H9 (cell line): Measurements from ENCODE around the gene ONECUT1. TPM values are rescaled to one million over a fixed set of nuclear protein-coding genes. Genes with fewer than 3 reads are reported as not detected.

ENCODE experiments used
- DNase-seq: peaks from one replicate; pipeline ENCODE4 v3.0.0-alpha.2; 2017
- H2AFZ ChIP-seq: one replicate; pipeline ENCODE4 v1.6.1; 2013; ENCODE audit warnings: mild to moderate bottlenecking, low read length, control low read depth, moderate library complexity
- H2AK5ac ChIP-seq: 2 replicates; pipeline ENCODE4 v1.6.1; 2013; ENCODE audit warnings: low read length, control low read depth, mixed read lengths; ENCODE audit not compliant: insufficient read length
- H2BK120ac ChIP-seq: one replicate; pipeline ENCODE4 v1.6.1; 2013; ENCODE audit warnings: low read depth, mild to moderate bottlenecking, low read length, control low read depth, inconsistent platforms; ENCODE audit not compliant: poor library complexity, severe bottlenecking
- H2BK12ac ChIP-seq: 2 replicates; pipeline ENCODE4 v1.6.1; 2013; ENCODE audit warnings: low read length, control low read depth, mixed read lengths, low read depth; ENCODE audit not compliant: insufficient read length
- H2BK15ac ChIP-seq: 2 replicates; pipeline ENCODE4 v1.6.1; 2013; ENCODE audit warnings: low read depth, low read length, control low read depth
- H2BK20ac ChIP-seq: one replicate; pipeline ENCODE4 v1.6.1; 2013; ENCODE audit warnings: low read depth, mild to moderate bottlenecking, low read length, control low read depth, inconsistent platforms; ENCODE audit not compliant: poor library complexity, severe bottlenecking
- H2BK5ac ChIP-seq: 2 replicates; pipeline ENCODE4 v1.6.1; 2013; ENCODE audit warnings: low read length, control low read depth, mixed read lengths; ENCODE audit not compliant: insufficient read length
- H3K14ac ChIP-seq: 2 replicates; pipeline ENCODE4 v1.6.1; 2013; ENCODE audit warnings: low read length, control low read depth; ENCODE audit not compliant: insufficient read depth
- H3K18ac ChIP-seq: 2 replicates; pipeline ENCODE4 v1.6.1; 2013; ENCODE audit warnings: low read depth, mild to moderate bottlenecking, mixed read lengths, low read length, control low read depth; ENCODE audit not compliant: insufficient read length
- H3K23ac ChIP-seq: 2 replicates; pipeline ENCODE4 v1.6.1; 2013; ENCODE audit warnings: low read length, control low read depth, mixed read lengths, low read depth; ENCODE audit not compliant: insufficient read length
- H3K23me2 ChIP-seq: 2 replicates; pipeline ENCODE4 v1.6.1; 2013; ENCODE audit warnings: low read depth, mild to moderate bottlenecking, mixed read lengths, low read length, control low read depth; ENCODE audit not compliant: insufficient read length, poor library complexity, severe bottlenecking
- H3K27ac ChIP-seq: 2 replicates; pipeline ENCODE4 v1.5.1; 2013; ENCODE audit warnings: low read length, control low read depth, mixed read lengths, low read depth; ENCODE audit not compliant: insufficient read length
- H3K27me3 ChIP-seq: 2 replicates; pipeline ENCODE4 v1.6.1; 2013; ENCODE audit warnings: low read length, control low read depth, inconsistent platforms; ENCODE audit not compliant: insufficient read depth
- H3K4ac ChIP-seq: 2 replicates; pipeline ENCODE4 v1.6.1; 2013; ENCODE audit warnings: low read depth, mild to moderate bottlenecking, control low read depth, inconsistent platforms, low read length, moderate library complexity
- H3K4me1 ChIP-seq: 2 replicates; pipeline ENCODE4 v1.6.1; 2013; ENCODE audit warnings: low read length, control low read depth, inconsistent platforms; ENCODE audit not compliant: insufficient read depth
- H3K4me2 ChIP-seq: 2 replicates; pipeline ENCODE4 v1.6.1; 2013; ENCODE audit warnings: low read length, control low read depth, mixed read lengths; ENCODE audit not compliant: insufficient read length, insufficient read depth
- H3K56ac ChIP-seq: 2 replicates; pipeline ENCODE4 v1.6.1; 2013; ENCODE audit warnings: low read depth, mild to moderate bottlenecking, mixed read lengths, low read length, control low read depth; ENCODE audit not compliant: insufficient read length
- H3K79me1 ChIP-seq: 2 replicates; pipeline ENCODE4 v1.6.1; 2013; ENCODE audit warnings: low read depth, mild to moderate bottlenecking, moderate library complexity, low read length, control low read depth, inconsistent platforms; ENCODE audit not compliant: insufficient read depth, poor library complexity, severe bottlenecking
- H3K79me2 ChIP-seq: 2 replicates; pipeline ENCODE4 v1.6.1; 2013; ENCODE audit warnings: low read length, control low read depth, inconsistent platforms; ENCODE audit not compliant: insufficient read depth
- H3K9ac ChIP-seq: 2 replicates; pipeline ENCODE4 v1.6.1; 2013; ENCODE audit warnings: low read length, control low read depth, mixed read lengths; ENCODE audit not compliant: insufficient read length; ENCODE audit errors: extremely low read depth
- H3K9me3 ChIP-seq: one replicate; pipeline ENCODE4 v1.6.1; 2013; ENCODE audit warnings: low read depth, low read length, inconsistent platforms; ENCODE audit not compliant: control insufficient read depth
- H3T11ph ChIP-seq: one replicate; pipeline ENCODE4 v1.6.1; 2013; ENCODE audit warnings: mild to moderate bottlenecking, low read length, control low read depth, inconsistent platforms
- H4K20me1 ChIP-seq: one replicate; pipeline ENCODE4 v1.6.1; 2013; ENCODE audit not compliant: control insufficient read depth, insufficient read length, insufficient read depth
- H4K5ac ChIP-seq: 2 replicates; pipeline ENCODE4 v1.6.1; 2013; ENCODE audit warnings: low read depth, mild to moderate bottlenecking, mixed read lengths, low read length, control low read depth; ENCODE audit not compliant: insufficient read length
- H4K8ac ChIP-seq: replicated peaks from 2 replicates; pipeline ENCODE4 v1.6.1; 2013; ENCODE audit warnings: low read length, control low read depth, mixed read lengths, low read depth; ENCODE audit not compliant: insufficient read length
- H4K91ac ChIP-seq: 2 replicates; pipeline ENCODE4 v1.6.1; 2013; ENCODE audit warnings: low read depth, mild to moderate bottlenecking, moderate library complexity, mixed read lengths, low read length, control low read depth; ENCODE audit not compliant: insufficient read length
- H3K27ac Mint-ChIP-seq, 3 experiments: 2 replicates in 2 of 3; 3 replicates in 1 of 3; pipeline ENCODE4 v1.8.0; 2020 to 2021; ENCODE audit warnings: mixed read lengths in 3 of 3, mild to moderate bottlenecking in 1 of 3, moderate library complexity in 1 of 3
- H3K27me3 Mint-ChIP-seq: 2 replicates; pipeline ENCODE4 v1.8.0; 2021; ENCODE audit warnings: low read depth, mild to moderate bottlenecking, moderate library complexity, mixed read lengths
- H3K36me3 Mint-ChIP-seq, 3 experiments: 2 replicates in 2 of 3; 3 replicates in 1 of 3; pipeline ENCODE4 v1.8.0; 2020 to 2021; ENCODE audit warnings: low read depth in 3 of 3, mixed read lengths in 3 of 3; ENCODE audit not compliant: insufficient read depth in 1 of 3
- H3K4me1 Mint-ChIP-seq, 2 experiments: 2 replicates each; pipeline ENCODE4 v1.8.0; 2020; ENCODE audit warnings: mixed read lengths in 2 of 2
- H3K4me3 Mint-ChIP-seq, 2 experiments: 2 replicates in 1 of 2; 3 replicates in 1 of 2; pipeline ENCODE4 v1.8.0; 2020 to 2021; ENCODE audit warnings: mild to moderate bottlenecking in 2 of 2, mixed read lengths in 2 of 2, moderate library complexity in 1 of 2
- H3K9me3 Mint-ChIP-seq, 2 experiments: 2 replicates in 1 of 2; 3 replicates in 1 of 2; pipeline ENCODE4 v1.8.0; 2020; ENCODE audit warnings: mild to moderate bottlenecking in 2 of 2, mixed read lengths in 2 of 2, moderate library complexity in 1 of 2
- CTCF ChIP-seq: fragments of 200-600 bp; sonication (generic); conservative IDR thresholded peaks from 3 replicates; pipeline ENCODE4 v1.8.0; 2021; ENCODE audit warnings: antibody characterized with exemption, mild to moderate bottlenecking
- WGBS: extraction: QIAGEN DNeasy Blood & Tissue Kit; methylation state at CpG from one replicate; pipeline ENCODE4 v1.1.7; 2013; ENCODE audit warnings: missing lambda C conversion rate, low lambda C conversion rate, mixed read lengths; ENCODE audit not compliant: insufficient read length; ENCODE audit errors: extremely low coverage; 5-methylcytosine and 5-hydroxymethylcytosine counted together
- total RNA-seq: library from RNA; stranded (reverse); gene quantifications from 2 replicates; pipeline ENCODE4 v1.2.1, GENCODE V29; 2021

Gene ONECUT1
- total RNA-seq, 1 experiment from 2014 or later, result 14.1 TPM

- WGBS, result no CpG with 5 or more reads among the region's 10 CpGs
- H2AFZ ChIP-seq, result peak overlapping the region; percentile 3
- TF ChIP-seq CTCF, result no peak
These were observed 80.8 kb downstream of the ONECUT1 start for GRCh38 chr15:52709187-52709981.

More at GRCh38 chr15:52709187-52709981, 80.8 kb downstream of the ONECUT1 start:
- no peak overlapping the region for H2BK12ac ChIP-seq
- H3K4ac ChIP-seq, result no peak overlapping the region
- H3K4me2 ChIP-seq, result peak overlapping the region; percentile 59
- no peak overlapping the region for H3K56ac ChIP-seq
- no peak overlapping the region for H2BK5ac ChIP-seq
- no peaks in the 10 kb centered on the region for H3K79me1 ChIP-seq
- no peaks in the 10 kb centered on the region for H3K9me3 ChIP-seq
- DNase-seq, result peak; percentile 91
- H3K23ac ChIP-seq, result no peak overlapping the region
- Mint-ChIP-seq H3K36me3 (no peaks in the 10 kb centered on the region), H3K4me3 (peak overlapping the region; percentile 73 to 86), H3K4me1 (peaks cover 17 to 21% of the 10 kb centered on the region in 2 experiments), H3K9me3 (no peaks in the 10 kb centered on the region; a peak in 1 of 5 replicates), H3K27me3 (peaks cover 3% of the 10 kb centered on the region; the same call in 1 of the 2 replicates), H3K27ac (no peak overlapping the region)
- H3K27me3 ChIP-seq, result no peaks in the 10 kb centered on the region
- no peak overlapping the region for H2BK120ac ChIP-seq
- H3K14ac ChIP-seq, result no peak overlapping the region
- H3K9ac ChIP-seq, result peak overlapping the region; percentile 1
- H3K27ac ChIP-seq, result no peak overlapping the region
- H3K18ac ChIP-seq, result no peak overlapping the region
- H2BK15ac ChIP-seq, result no peak overlapping the region
- H4K5ac ChIP-seq, result no peak overlapping the region
- no peaks in the 10 kb centered on the region for H3K79me2 ChIP-seq
- H2AK5ac ChIP-seq, result no peak overlapping the region
- no peak overlapping the region for H4K8ac ChIP-seq
- no peaks in the 10 kb centered on the region for H4K20me1 ChIP-seq
- H4K91ac ChIP-seq, result no peak overlapping the region
- no peak overlapping the region for H2BK20ac ChIP-seq
- peaks cover 1% of the 10 kb centered on the region; the same call in 1 of the 2 replicates for H3K4me1 ChIP-seq
- H3K23me2 ChIP-seq, result no peaks in the 10 kb centered on the region
- H3T11ph ChIP-seq, result no peak overlapping the region

Other genes starting within 250 kb of the ONECUT1 start
- 229 and 247 TPM in 2 replicates for gene ARPP19, start 221.3 kb downstream of the ONECUT1 start, total RNA-seq
- gene ATOSA, start 110.9 kb downstream of the ONECUT1 start, total RNA-seq, result 3.3 and 5.8 TPM in 2 replicates